NCI-H69 (cell line): ENCODE measurements around the gene VAC14.

Source experiments
- DNase-seq: peaks from one replicate; lab custom pipeline; 2025; lab: John Stamatoyannopoulos, UW

Gene VAC14

DNA sequence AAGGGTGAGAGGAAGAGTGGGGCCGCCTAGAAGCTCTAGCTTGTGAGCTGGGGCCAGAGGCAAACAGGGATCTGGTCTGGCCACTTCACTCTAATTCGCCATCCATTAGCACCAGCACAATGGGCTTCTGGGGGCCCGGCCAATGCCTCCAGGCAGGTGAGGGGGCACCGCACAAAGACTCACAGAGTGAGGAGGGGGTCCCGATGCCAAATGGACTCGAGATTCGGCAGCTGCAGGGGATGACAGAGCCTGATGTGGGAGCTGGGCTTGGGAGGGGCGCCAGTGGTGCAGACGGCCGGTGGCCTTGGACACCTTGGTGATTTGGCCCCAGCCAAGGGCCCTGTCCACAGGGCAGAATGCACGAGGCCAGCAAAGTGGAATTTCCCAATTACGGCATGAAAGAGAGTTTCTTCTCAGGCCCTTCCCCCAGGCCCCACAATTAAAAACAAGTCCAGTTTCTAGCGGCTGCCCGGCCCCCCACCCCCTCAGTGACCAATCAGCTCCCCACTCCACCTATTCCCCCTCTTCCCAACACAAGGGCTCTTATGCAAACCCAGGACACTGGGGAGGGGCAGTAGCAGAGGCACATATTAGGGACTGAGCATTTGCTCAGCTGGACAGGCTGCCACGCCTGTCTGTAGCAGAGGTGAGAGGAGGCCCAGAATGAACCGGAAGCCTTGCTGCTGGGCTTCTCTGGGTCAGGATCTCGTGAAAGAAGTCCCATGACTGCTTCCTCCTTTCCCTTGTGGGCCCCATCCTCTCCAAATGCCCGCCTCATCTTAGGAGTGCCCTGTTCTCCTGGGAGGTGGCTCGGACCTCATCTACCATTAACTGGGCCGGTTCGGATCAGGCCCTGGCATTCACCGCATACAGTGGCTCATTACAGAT, 75.7 kb downstream of the VAC14 start:
- no peak for DNase-seq

GRCh38 chr16:70724146-70725023, 76.6 kb downstream of the VAC14 start:
- DNase-seq, result no peak

DNA sequence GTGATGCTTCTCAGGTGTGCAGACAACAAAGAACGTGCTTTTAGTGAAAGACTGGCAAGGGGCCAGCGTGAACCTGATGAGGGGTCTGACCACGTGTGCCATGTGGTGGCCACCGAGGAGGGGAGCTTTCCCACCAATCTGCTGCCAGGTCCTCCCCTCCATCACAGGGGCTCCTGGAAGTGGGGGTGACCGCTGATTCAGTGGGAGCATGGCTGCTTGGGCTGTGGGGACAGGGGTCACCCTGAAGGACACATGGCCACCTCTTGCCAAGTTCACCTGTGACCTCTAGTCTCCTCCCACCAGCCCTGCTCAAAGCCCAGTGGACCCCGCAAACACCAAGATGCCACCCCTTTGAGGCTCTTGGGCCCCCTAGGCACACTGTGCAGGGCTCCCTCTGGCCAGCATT, 77.2 kb downstream of the VAC14 start:
- no peak for DNase-seq

GRCh38 chr16:70721202-70721963, 79.6 kb downstream of the VAC14 start:
- no peak for DNase-seq

DNA sequence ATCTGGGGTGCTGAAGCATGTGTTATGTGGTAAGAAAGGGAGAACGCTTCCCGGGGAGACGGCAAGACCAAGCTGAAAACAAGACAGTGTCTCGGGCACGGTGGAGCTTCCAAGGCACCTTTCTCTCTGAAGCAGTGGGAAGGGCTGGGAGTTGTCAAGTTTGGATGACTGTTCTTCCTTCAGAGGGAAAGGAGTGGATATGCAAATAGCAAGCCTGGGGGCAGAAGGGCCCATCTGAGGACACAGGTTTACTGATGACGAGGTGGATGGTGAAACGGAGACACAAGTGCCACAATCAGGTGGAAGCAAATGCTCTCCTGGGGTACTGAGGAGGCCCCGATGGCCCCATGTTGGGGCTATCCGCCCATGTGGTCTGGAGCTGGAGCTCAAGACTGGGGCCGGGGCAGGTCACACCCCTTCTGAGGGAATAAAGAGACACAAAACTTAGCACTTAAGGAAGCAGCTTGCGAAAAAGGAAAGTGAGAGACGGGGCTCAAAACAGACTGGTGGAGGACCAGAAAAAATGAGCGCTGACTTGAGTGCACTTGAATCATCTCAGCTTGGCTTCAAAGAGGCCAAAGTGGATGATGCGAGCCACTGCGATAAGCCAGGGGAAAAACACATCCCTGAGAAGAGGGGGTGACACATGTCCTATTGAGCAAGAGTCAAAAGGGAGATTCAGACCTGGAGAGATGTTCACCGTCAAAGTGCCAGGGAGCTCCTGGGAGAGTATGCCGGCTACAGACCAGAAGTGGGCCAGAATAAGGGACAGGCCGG, 80.3 kb downstream of the VAC14 start:
- DNase-seq, result no peak

- no peak for DNase-seq
Measured at GRCh38 chr16:70717065-70717464, 83.9 kb downstream of the VAC14 start.

GRCh38 chr16:70715860-70716357, 85.0 kb downstream of the VAC14 start:
- DNase-seq, result peak; percentile 9

- DNase-seq, result peak; percentile 73
Measured at GRCh38 chr16:70715055-70715858, 85.7 kb downstream of the VAC14 start.

GRCh38 chr16:70714581-70715054, 86.3 kb downstream of the VAC14 start:
- no peak for DNase-seq

DNA sequence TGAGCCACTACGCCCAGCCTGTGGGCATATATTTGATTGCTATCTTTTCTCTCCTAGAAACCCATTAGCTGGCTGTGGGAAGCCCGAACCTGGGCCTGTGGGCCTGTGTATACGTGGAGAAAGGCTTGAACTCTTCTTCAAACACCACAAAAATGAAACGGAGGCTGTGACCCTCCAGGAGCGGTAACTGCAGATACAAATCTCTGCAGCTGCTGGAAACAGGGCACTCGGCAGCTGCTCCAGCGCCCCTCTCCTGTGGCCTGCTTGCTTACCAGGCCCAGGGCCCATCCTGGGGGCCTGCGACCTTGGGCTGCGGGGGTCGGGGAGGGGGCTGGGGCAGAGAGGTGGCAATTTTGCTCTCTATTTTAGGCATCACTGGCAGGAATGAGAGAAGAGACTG, 87.1 kb downstream of the VAC14 start:
- DNase-seq, result no peak

- no peak for DNase-seq
Measured at GRCh38 chr16:70713342-70713741, 87.6 kb downstream of the VAC14 start.

DNA sequence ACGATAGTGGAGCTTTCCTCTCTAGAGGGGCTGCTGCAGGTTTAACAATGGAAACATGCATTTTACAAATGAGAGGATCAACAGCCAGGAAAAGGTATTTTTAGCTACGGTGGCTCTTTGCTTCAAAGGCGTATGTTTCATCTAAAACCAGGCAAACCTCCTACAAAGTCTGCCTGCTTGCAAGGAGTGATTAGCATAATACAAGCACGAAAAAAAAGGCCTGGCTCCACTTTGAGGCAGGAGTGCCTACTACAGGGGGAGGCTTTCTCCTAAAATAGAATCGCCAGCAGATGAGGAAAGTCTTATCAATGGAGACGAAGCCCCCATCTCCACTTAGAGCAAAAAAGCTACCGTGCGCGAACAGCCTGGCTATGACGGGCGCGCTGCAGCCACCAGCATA, 88.0 kb downstream of the VAC14 start:
- DNase-seq, result no peak

DNA sequence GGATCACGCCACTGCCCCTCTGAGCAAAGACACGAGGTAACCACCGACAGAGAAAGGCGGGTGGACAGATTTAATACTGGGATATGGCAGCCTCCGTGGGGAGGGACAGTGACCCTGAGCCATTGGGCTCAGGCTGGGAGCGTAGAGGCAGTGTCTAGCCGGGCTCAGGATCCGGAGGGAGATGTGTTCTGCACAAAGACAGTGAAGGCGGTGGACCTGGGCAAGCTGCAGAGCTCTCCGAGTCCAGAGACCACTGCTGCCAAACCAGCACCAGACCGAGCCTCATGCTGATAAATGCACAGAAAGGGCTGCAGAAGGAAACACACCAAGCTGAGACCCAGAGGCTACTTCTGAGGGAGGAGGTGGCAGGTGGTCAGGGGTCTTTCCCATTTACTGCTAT, 88.6 kb downstream of the VAC14 start:
- no peak for DNase-seq

DNA sequence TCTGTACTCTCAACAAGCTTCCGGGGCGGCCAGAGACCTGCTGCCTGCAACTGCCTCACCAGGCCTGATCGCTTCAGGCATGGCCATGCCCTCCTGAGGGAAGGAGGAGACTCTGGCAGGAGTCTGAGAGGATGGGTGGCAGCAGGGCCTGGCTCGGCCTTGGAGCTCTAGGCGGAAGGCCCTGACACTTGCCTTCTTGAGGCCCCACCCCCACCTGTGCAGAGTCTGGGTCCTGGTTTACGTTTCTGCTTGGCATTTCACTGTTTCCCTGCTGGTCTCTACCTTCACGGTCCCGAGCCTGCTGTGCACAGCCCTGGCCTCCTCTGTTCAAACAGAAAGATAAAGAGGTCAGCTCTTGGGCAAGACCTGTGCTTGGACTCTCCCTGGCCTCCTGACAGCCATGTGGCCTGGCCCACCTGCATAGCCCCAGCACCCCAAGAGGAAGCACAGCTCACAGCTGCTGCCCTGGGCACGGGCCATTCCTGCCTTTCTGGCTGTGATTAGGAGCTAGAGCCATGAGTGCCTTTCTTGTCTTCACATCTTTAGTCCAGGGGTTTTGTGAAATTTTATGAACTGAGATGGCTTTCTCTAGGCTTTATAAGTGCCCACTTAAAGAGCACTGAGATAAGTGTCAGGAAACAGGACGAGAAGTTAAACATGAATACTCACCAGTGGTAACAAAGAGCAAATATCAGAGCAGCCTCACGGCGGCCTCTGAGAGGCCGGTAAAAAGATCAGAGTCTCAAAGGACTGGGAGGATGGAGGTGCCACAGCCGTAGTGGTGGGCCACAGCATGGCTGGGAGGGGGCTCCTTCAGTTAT, 89.5 kb downstream of the VAC14 start:
- DNase-seq, result no peak

GRCh38 chr16:70710422-70711210, 90.3 kb downstream of the VAC14 start:
- DNase-seq, result no peak

DNA sequence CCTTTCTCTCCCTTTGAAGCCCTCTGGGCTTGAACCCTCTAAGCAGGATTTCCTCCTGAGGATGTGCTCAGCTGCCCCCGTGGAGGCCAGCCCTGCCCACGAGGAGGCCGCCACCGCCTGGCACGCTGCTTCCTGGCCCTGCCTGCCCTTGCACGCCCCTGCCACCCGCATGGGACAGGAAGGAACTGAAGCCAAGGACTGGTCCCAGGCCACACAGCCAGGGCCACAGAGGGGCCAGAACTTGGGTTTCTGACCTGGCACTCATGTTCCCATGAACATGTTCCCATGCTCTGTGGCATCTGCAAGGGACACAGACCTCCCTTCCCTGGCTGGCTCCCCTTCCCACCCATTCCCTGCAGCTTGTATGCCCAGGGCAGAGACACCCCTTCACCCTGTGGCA, 91.0 kb downstream of the VAC14 start:
- no peak for DNase-seq

DNA sequence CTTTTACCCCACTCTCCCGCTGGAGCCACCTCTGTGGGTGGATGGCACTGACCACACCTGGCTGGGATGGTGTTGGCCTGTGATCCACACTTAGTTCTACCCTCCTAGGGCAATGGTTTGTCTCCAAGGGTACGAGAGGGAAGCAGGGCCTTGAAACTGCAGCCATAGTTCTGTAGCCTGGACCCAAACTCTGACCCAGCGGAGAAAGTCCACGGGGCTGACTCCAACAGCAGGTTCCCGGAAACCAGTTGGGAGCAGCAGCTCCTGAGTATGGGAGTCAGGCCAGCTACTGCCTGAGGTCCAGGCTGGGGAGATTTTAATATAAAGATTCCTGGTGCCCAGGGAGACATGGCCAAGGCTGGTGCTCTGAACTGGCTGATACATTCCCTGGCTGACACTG, 91.5 kb downstream of the VAC14 start:
- no peak for DNase-seq

DNA sequence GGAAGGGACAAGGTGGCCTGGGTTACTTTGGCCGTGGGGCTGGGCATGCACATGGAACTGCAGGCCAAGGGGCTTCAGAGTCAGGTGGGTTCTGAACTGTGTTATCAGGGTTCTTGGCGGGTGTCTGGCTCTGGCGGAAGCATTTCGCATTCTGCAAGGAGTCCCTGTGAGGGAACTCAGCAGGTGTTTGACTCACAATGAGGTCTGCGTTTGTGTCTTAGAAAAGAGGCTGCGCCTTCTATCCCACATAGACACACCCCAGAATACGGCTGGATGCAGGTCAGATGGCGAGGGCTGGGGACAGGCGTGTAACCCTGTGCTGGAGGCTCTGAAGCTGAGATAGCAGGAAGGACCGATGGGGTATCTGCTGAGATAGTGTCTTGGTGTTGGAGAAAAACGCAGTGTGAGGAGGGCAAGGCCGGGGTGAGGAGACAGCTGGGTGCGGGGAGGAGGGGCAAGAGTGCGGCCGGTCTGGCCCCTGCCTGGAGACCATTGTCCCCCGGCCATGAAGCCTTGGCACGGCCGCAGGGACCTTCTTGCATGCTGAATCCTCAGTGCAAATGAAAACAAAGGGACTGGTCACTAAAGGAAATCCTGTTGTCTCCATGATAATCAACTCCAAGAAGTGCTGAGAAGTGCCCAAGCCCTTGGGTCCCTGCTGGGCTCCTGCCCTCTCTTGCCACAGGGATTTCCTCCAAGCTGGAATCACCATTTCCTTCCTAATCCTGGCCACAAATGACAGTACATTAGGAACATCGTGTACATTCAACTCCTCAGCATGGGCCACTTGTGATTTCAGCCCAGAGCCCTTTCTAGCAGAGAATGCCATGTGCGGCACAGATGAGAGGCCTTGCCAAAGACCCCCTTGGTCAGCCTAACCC, 92.4 kb downstream of the VAC14 start:
- DNase-seq, result no peak
